ENCODE results near the gene DUOX2. TPM values are rescaled to one million over a fixed set of nuclear protein-coding genes. Genes with fewer than 3 reads are reported as not detected.

The DUOX2 gene
- total RNA-seq, 1 experiment from 2014 or later, result 0.44 TPM

DNA sequence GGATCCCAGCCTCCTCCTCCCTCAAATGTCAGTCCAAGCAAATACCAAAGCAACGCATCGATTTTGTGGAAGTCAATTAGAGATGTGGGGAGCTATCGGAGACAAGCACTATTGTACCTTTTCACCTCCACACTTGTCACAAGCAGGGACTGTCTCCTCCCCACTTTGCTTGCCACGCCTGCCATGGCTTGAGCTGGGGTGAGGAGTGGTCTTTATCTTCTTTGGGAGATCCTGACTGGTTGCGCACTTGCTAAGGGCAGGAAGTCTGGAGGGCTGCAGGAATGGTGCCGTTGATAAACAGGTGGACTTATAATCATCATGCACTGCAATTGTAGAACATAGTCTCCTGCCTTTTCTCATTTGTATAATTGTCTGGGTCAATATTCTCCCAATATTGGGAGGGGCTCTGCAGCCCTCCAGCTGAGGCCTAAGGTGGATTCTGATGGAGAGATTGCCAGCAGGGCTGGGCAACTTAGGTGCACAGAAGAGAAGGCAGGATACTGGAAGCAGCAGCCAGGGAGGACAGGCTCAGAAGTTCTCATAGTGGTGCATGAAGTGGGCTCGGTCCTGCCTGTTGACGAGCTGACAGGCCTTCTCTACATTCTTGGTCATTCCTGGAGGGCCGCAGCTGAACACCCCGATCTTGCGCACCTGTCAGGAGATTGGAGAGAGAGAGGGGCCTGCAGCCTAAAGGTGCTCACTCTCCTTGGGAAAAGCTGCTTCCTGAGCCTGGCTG, 20.2 kb downstream of the DUOX2 start:
- Histone ChIP-seq H3K4me2 (ENCODE audit: low read length) (no peak overlapping the region), H3K4me1 (ENCODE audit: control insufficient read depth in 1 of 2, insufficient read depth in 2 of 2, low read length in 2 of 2) (peaks cover 0 to 3% of the 10 kb centered on the region in 2 experiments; a peak in 1 of 4 replicates), H2AFZ (ENCODE audit: low read depth, low read length, poor library complexity, severe bottlenecking) (no peak overlapping the region), H3K4me3 (replicated peaks in 1 of 2; ENCODE audit: low read depth in 1 of 2, low read length in 2 of 2) (no peak overlapping the region), H3K27ac (ENCODE audit: low read depth, low read length) (no peak overlapping the region), H3K9me3 (ENCODE audit: control insufficient read depth in 1 of 2, insufficient read depth in 1 of 2, low read depth in 1 of 2, low read length in 2 of 2) (no peaks in the 10 kb centered on the region), H3K9ac (ENCODE audit: low read length) (no peak overlapping the region), H3K79me2 (ENCODE audit: insufficient read depth, low read length) (no peaks in the 10 kb centered on the region), H3K27me3 (ENCODE audit: insufficient read depth, low read length) (peaks cover 14% of the 10 kb centered on the region; the same call in 1 of the 2 replicates), H3K9me2 (ENCODE audit: insufficient read depth) (no peaks in the 10 kb centered on the region), H4K20me1 (ENCODE audit: insufficient read depth) (no peaks in the 10 kb centered on the region), H3K36me3 (ENCODE audit: control insufficient read depth in 1 of 2, insufficient read depth in 2 of 2, low read length in 2 of 2) (no peaks in the 10 kb centered on the region)
- POLR2A ChIA-PET, result no interaction called here
- TF ChIP-seq ZNF274 (IDR thresholded peaks at IDR 0.05; ENCODE audit: low read depth, low read length) (no peak), YY1 (IDR thresholded peaks at IDR 0.05; ENCODE audit: extremely low read depth, insufficient replicate concordance, low read depth, low read length) (no peak), EZH2 (IDR thresholded peaks at IDR 0.05) (no peak), SIN3A (IDR thresholded peaks at IDR 0.05; ENCODE audit: low read depth) (no peak), POLR2A (IDR thresholded peaks at IDR 0.05; ENCODE audit: borderline replicate concordance, extremely low read depth, insufficient read depth, insufficient read length) (no peak), SP1 (IDR thresholded peaks at IDR 0.05; ENCODE audit: low read depth) (no peak), CEBPB (IDR thresholded peaks at IDR 0.05; ENCODE audit: low read depth) (no peak), POLR2AphosphoS5 (IDR thresholded peaks at IDR 0.05; ENCODE audit: low read depth, low read length) (no peak), JUND (IDR thresholded peaks at IDR 0.05) (no peak), TCF7L2 (IDR thresholded peaks at IDR 0.05; ENCODE audit: borderline replicate concordance, extremely low read depth, insufficient read depth, insufficient read length) (no peak)
- TF ChIP-seq, protein P1, sequence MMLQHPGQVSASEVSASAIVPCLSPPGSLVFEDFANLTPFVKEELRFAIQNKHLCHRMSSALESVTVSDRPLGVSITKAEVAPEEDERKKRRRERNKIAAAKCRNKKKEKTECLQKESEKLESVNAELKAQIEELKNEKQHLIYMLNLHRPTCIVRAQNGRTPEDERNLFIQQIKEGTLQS (IDR thresholded peaks at IDR 0.05), result no peak
- TF ChIP-seq, protein P2, sequence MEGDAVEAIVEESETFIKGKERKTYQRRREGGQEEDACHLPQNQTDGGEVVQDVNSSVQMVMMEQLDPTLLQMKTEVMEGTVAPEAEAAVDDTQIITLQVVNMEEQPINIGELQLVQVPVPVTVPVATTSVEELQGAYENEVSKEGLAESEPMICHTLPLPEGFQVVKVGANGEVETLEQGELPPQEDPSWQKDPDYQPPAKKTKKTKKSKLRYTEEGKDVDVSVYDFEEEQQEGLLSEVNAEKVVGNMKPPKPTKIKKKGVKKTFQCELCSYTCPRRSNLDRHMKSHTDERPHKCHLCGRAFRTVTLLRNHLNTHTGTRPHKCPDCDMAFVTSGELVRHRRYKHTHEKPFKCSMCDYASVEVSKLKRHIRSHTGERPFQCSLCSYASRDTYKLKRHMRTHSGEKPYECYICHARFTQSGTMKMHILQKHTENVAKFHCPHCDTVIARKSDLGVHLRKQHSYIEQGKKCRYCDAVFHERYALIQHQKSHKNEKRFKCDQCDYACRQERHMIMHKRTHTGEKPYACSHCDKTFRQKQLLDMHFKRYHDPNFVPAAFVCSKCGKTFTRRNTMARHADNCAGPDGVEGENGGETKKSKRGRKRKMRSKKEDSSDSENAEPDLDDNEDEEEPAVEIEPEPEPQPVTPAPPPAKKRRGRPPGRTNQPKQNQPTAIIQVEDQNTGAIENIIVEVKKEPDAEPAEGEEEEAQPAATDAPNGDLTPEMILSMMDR (IDR thresholded peaks at IDR 0.05 in 2 of 3, conservative IDR thresholded peaks at IDR 0.05 in 1 of 3; ENCODE audit: borderline replicate concordance in 1 of 3, insufficient read depth in 1 of 3, low read depth in 2 of 3, low read length in 2 of 3), result no peak
- TF ChIP-seq, protein P3, sequence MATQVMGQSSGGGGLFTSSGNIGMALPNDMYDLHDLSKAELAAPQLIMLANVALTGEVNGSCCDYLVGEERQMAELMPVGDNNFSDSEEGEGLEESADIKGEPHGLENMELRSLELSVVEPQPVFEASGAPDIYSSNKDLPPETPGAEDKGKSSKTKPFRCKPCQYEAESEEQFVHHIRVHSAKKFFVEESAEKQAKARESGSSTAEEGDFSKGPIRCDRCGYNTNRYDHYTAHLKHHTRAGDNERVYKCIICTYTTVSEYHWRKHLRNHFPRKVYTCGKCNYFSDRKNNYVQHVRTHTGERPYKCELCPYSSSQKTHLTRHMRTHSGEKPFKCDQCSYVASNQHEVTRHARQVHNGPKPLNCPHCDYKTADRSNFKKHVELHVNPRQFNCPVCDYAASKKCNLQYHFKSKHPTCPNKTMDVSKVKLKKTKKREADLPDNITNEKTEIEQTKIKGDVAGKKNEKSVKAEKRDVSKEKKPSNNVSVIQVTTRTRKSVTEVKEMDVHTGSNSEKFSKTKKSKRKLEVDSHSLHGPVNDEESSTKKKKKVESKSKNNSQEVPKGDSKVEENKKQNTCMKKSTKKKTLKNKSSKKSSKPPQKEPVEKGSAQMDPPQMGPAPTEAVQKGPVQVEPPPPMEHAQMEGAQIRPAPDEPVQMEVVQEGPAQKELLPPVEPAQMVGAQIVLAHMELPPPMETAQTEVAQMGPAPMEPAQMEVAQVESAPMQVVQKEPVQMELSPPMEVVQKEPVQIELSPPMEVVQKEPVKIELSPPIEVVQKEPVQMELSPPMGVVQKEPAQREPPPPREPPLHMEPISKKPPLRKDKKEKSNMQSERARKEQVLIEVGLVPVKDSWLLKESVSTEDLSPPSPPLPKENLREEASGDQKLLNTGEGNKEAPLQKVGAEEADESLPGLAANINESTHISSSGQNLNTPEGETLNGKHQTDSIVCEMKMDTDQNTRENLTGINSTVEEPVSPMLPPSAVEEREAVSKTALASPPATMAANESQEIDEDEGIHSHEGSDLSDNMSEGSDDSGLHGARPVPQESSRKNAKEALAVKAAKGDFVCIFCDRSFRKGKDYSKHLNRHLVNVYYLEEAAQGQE (IDR thresholded peaks at IDR 0.05; ENCODE audit: low read depth), result no peak
- RAD21 ChIA-PET (ENCODE audit: low non-redundant PET in 1 of 2, low total read pairs in 2 of 2, uncharacterized antibody in 2 of 2, unreplicated experiment in 2 of 2), result no interaction called here
- BruUV-seq (replicated peaks), result no TSS peak
- DNase-seq (ENCODE audit: low read depth, low spot score), result no peak
- CTCF ChIA-PET, result no interaction called here
- intact Hi-C loops (cut with micrococcal nuclease), result no loop called here
- no peak for ATAC-seq

Measured in HCT116 (cell line).